ENCODE data around the gene ARID5A. TPM values are rescaled to one million over a fixed set of nuclear protein-coding genes. Genes with fewer than 3 reads are reported as not detected.

ARID5A gene
- total and polyA plus RNA-seq, 2 donors (not counting 1 experiment from before 2014, with no cell fraction given), result 35.5 to 93.0 TPM

DNA sequence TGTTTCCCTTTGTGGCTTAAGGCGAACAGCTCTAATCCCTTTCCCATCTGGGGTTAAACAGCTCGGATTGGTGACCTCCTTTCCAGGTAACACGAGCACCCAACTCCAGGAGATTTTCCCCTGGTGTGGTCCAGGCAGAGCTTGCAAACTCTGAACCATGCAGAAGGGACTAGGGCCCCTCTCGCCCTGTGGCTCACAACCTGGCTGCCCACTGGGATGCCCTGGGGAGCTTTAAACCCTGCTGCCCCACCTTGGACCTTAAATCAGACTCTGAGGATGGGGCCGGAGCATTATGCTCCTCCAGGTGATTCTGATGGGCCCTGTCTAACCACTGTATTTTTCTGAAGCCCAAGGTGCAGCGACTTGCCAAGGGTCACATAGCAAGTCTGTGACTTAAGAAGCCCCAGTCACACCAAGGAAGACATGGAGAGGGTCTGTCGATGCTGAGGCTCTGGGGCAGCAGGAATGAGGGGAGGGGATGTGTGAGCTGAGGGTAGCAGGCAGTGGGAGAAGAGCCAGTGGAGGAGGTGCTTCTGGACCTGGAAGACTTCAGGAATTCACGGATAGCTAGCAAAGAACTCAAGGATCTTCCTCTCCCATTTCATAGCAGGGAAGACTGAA, 5.9 kb downstream of the ARID5A start:
- intact Hi-C loops (cut with micrococcal nuclease), result no loop called here
- Histone ChIP-seq H3K4me2 (replicated peaks; ENCODE audit: low read depth, low read length, poor library complexity, severe bottlenecking) (no peak overlapping the region), H2AFZ (ENCODE audit: insufficient read depth, low read depth, low read length, poor library complexity, severe bottlenecking) (no peak overlapping the region), H3K4me1 (ENCODE audit: control insufficient read depth in 2 of 2, insufficient read depth in 2 of 2, low read length in 2 of 2) (peaks cover 23 to 31% of the 10 kb centered on the region in 2 donors), H3K27me3 (replicated peaks in 1 of 4; ENCODE audit: control extremely low read depth in 1 of 4, control insufficient read depth in 3 of 4, insufficient read depth in 4 of 4, low read length in 3 of 4) (no peaks in the 10 kb centered on the region), H3K9me3 (ENCODE audit: control extremely low read depth in 1 of 3, control insufficient read depth in 2 of 3, insufficient read depth in 1 of 3, low read length in 2 of 3) (no peaks in the 10 kb centered on the region), H3K79me2 (ENCODE audit: control insufficient read depth, insufficient read depth, low read length) (peaks cover 65% of the 10 kb centered on the region), H3K27ac (ENCODE audit: low read length in 2 of 2) (no peak overlapping the region), H4K20me1 (ENCODE audit: control insufficient read depth, insufficient read depth, low read length, poor library complexity, severe bottlenecking) (peaks cover 81% of the 10 kb centered on the region), H3K9ac (ENCODE audit: low read length) (no peak overlapping the region), H3K4me3 (ENCODE audit: control extremely low read depth in 1 of 5, extremely low read depth in 1 of 5, insufficient read depth in 1 of 5, low read depth in 2 of 5, low read length in 4 of 5) (no peak overlapping the region), H3K36me3 (replicated peaks in 1 of 2; ENCODE audit: control extremely low read depth in 1 of 2, control insufficient read depth in 1 of 2, extremely low read depth in 1 of 2, insufficient read depth in 2 of 2, low read length in 1 of 2) (peaks cover 0 to 21% of the 10 kb centered on the region in 2 experiments)
- H3K27ac Mint-ChIP-seq, result no peak overlapping the region
- ChIA-PET POLR2A (interaction anchor here (0.8 kb wide), 1 partner anchor 10 kb away, joined by 6 read pairs; no protein-coding TSS in a partner anchor), CTCF (interaction anchor here (1.3 to 6.1 kb wide), 3 partner anchors 11 to 15 kb away, joined by 3 to 53 read pairs (median 13); no protein-coding TSS in a partner anchor)
- H3K27me3 Mint-ChIP-seq, result no peaks in the 10 kb centered on the region
- no peak for ATAC-seq (ENCODE audit: low read depth)
- peaks cover 52% of the 10 kb centered on the region for H3K4me1 Mint-ChIP-seq
- DNase-seq, result no peak
- no peak overlapping the region for H3K4me3 Mint-ChIP-seq
- no peaks in the 10 kb centered on the region for H3K9me3 Mint-ChIP-seq (ENCODE audit: insufficient read depth)
- 94% methylated on average over 8 of the region's 8 CpGs for WGBS (ENCODE audit: insufficient coverage)
- TF ChIP-seq, protein P1, sequence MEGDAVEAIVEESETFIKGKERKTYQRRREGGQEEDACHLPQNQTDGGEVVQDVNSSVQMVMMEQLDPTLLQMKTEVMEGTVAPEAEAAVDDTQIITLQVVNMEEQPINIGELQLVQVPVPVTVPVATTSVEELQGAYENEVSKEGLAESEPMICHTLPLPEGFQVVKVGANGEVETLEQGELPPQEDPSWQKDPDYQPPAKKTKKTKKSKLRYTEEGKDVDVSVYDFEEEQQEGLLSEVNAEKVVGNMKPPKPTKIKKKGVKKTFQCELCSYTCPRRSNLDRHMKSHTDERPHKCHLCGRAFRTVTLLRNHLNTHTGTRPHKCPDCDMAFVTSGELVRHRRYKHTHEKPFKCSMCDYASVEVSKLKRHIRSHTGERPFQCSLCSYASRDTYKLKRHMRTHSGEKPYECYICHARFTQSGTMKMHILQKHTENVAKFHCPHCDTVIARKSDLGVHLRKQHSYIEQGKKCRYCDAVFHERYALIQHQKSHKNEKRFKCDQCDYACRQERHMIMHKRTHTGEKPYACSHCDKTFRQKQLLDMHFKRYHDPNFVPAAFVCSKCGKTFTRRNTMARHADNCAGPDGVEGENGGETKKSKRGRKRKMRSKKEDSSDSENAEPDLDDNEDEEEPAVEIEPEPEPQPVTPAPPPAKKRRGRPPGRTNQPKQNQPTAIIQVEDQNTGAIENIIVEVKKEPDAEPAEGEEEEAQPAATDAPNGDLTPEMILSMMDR (IDR thresholded peaks at IDR 0.05), result no peak
- no peak for TF ChIP-seq EZH2 (IDR thresholded peaks at IDR 0.05; ENCODE audit: borderline replicate concordance, insufficient read depth, low read depth, low read length, poor library complexity, severe bottlenecking)

DNA sequence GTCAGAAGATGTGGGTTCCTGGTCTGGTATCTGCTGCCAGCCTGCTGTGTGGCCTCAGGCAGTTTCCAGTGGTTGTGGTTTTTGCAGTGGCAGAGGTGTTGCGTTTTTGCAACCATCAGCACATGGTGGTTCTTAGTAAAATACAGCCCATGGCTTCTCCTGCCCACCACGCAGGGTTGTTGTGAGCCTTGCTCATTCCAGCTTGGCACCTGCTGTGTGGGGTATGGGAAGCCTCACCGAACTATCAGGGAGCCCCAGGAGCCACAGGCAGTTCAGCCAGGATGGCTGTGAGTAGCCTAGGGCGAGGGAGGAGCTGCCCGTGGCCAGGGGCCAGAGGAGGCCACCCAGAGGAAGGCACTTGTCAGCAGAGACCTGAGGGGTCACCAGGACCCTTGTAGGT, 9.8 kb downstream of the ARID5A start:
- 89% methylated on average over 5 of the region's 5 CpGs for WGBS (ENCODE audit: insufficient coverage)
- Histone ChIP-seq H3K9ac (ENCODE audit: low read length) (no peak overlapping the region), H3K79me2 (ENCODE audit: control insufficient read depth, insufficient read depth, low read length) (peaks cover 32% of the 10 kb centered on the region), H3K4me3 (ENCODE audit: control extremely low read depth in 1 of 5, extremely low read depth in 1 of 5, insufficient read depth in 1 of 5, low read depth in 2 of 5, low read length in 4 of 5) (no peak overlapping the region), H3K4me2 (replicated peaks; ENCODE audit: low read depth, low read length, poor library complexity, severe bottlenecking) (no peak overlapping the region), H2AFZ (ENCODE audit: insufficient read depth, low read depth, low read length, poor library complexity, severe bottlenecking) (no peak overlapping the region), H3K27me3 (replicated peaks in 1 of 4; ENCODE audit: control extremely low read depth in 1 of 4, control insufficient read depth in 3 of 4, insufficient read depth in 4 of 4, low read length in 3 of 4) (no peaks in the 10 kb centered on the region), H3K27ac (ENCODE audit: low read length in 2 of 2) (no peak overlapping the region), H3K36me3 (replicated peaks in 1 of 2; ENCODE audit: control extremely low read depth in 1 of 2, control insufficient read depth in 1 of 2, extremely low read depth in 1 of 2, insufficient read depth in 2 of 2, low read length in 1 of 2) (peaks cover 0 to 46% of the 10 kb centered on the region in 2 experiments), H4K20me1 (ENCODE audit: control insufficient read depth, insufficient read depth, low read length, poor library complexity, severe bottlenecking) (peaks cover 53% of the 10 kb centered on the region), H3K4me1 (ENCODE audit: control insufficient read depth in 2 of 2, insufficient read depth in 2 of 2, low read length in 2 of 2) (peaks cover 0 to 4% of the 10 kb centered on the region in 2 donors), H3K9me3 (ENCODE audit: control extremely low read depth in 1 of 3, control insufficient read depth in 2 of 3, insufficient read depth in 1 of 3, low read length in 2 of 3) (no peaks in the 10 kb centered on the region)
- ChIA-PET CTCF (no interaction called here), POLR2A (interaction anchor here (0.6 kb wide), 1 partner anchor 211 kb away, joined by 3 read pairs; the partner anchor contains the start of gene NCAPH)
- H3K27ac Mint-ChIP-seq, result peak overlapping the region; percentile 15
- no peak overlapping the region for H3K4me3 Mint-ChIP-seq
- no peak for TF ChIP-seq EZH2 (IDR thresholded peaks at IDR 0.05; ENCODE audit: borderline replicate concordance, insufficient read depth, low read depth, low read length, poor library complexity, severe bottlenecking)
- TF ChIP-seq, protein P1 (IDR thresholded peaks at IDR 0.05), result no peak
- H3K9me3 Mint-ChIP-seq (ENCODE audit: insufficient read depth), result no peaks in the 10 kb centered on the region
- DNase-seq (peak; percentile 14), ATAC-seq (ENCODE audit: low read depth) (no peak)
- H3K4me1 Mint-ChIP-seq, result peaks cover 29% of the 10 kb centered on the region
- H3K27me3 Mint-ChIP-seq, result no peaks in the 10 kb centered on the region
- intact Hi-C loops (cut with micrococcal nuclease), result no loop called here

Data from B cell (primary cell).